ENCODE measurements around the gene METTL26.

The METTL26 gene

GRCh38 chr16:629185-629832 lies 6.8 kb downstream of the METTL26 start:
- no peaks in the 10 kb centered on the region for H3K9me3 Mint-ChIP-seq (ENCODE audit: low read depth)
- peaks cover under 1% of the 10 kb centered on the region for H3K4me1 Mint-ChIP-seq (ENCODE audit: low read depth)
- no peak overlapping the region for H3K27ac Mint-ChIP-seq
- no peak overlapping the region for H3K4me3 Mint-ChIP-seq
- H3K36me3 Mint-ChIP-seq: no peaks in the 10 kb centered on the region
- no peaks in the 10 kb centered on the region for H3K27me3 Mint-ChIP-seq

- Mint-ChIP-seq H3K27ac (no peak overlapping the region), H3K4me3 (no peak overlapping the region), H3K9me3 (ENCODE audit: low read depth) (no peaks in the 10 kb centered on the region), H3K27me3 (no peaks in the 10 kb centered on the region), H3K4me1 (ENCODE audit: low read depth) (no peaks in the 10 kb centered on the region), H3K36me3 (no peaks in the 10 kb centered on the region)
Measured at GRCh38 chr16:628321-629061, 7.6 kb downstream of the METTL26 start.

- H3K36me3 Mint-ChIP-seq: no peaks in the 10 kb centered on the region
- H3K27ac Mint-ChIP-seq: no peak overlapping the region
- no peaks in the 10 kb centered on the region for H3K9me3 Mint-ChIP-seq (ENCODE audit: low read depth)
- no peaks in the 10 kb centered on the region for H3K4me1 Mint-ChIP-seq (ENCODE audit: low read depth)
- no peaks in the 10 kb centered on the region for H3K27me3 Mint-ChIP-seq
- H3K4me3 Mint-ChIP-seq: no peak overlapping the region
Measured at GRCh38 chr16:627454-628239, 8.5 kb downstream of the METTL26 start.

- no peaks in the 10 kb centered on the region for H3K9me3 Mint-ChIP-seq (ENCODE audit: low read depth)
- no peaks in the 10 kb centered on the region for H3K4me1 Mint-ChIP-seq (ENCODE audit: low read depth)
- no peaks in the 10 kb centered on the region for H3K36me3 Mint-ChIP-seq
- H3K27me3 Mint-ChIP-seq: no peaks in the 10 kb centered on the region
- H3K27ac Mint-ChIP-seq: no peak overlapping the region
- H3K4me3 Mint-ChIP-seq: no peak overlapping the region
Measured at GRCh38 chr16:626787-627453, 9.2 kb downstream of the METTL26 start.

- Mint-ChIP-seq H3K4me1 (ENCODE audit: low read depth) (no peaks in the 10 kb centered on the region), H3K4me3 (no peak overlapping the region), H3K36me3 (no peaks in the 10 kb centered on the region), H3K27me3 (no peaks in the 10 kb centered on the region), H3K9me3 (ENCODE audit: low read depth) (no peaks in the 10 kb centered on the region), H3K27ac (no peak overlapping the region)
Measured at GRCh38 chr16:625977-626765, 9.9 kb downstream of the METTL26 start.

GRCh38 chr16:625117-625976 lies 10.8 kb downstream of the METTL26 start:
- no peak overlapping the region for H3K27ac Mint-ChIP-seq
- H3K4me3 Mint-ChIP-seq: no peak overlapping the region
- H3K4me1 Mint-ChIP-seq (ENCODE audit: low read depth): no peaks in the 10 kb centered on the region

GRCh38 chr16:624526-625070 lies 11.5 kb downstream of the METTL26 start:
- Mint-ChIP-seq H3K36me3 (no peaks in the 10 kb centered on the region), H3K9me3 (ENCODE audit: low read depth) (no peaks in the 10 kb centered on the region), H3K27me3 (no peaks in the 10 kb centered on the region), H3K4me1 (ENCODE audit: low read depth) (no peaks in the 10 kb centered on the region), H3K4me3 (no peak overlapping the region), H3K27ac (no peak overlapping the region)

More at GRCh38 chr16:625117-625976, 10.8 kb downstream of the METTL26 start:
- no peaks in the 10 kb centered on the region for H3K36me3 Mint-ChIP-seq
- no peaks in the 10 kb centered on the region for H3K27me3 Mint-ChIP-seq
- no peaks in the 10 kb centered on the region for H3K9me3 Mint-ChIP-seq (ENCODE audit: low read depth)

- H3K36me3 Mint-ChIP-seq: no peaks in the 10 kb centered on the region
- H3K27me3 Mint-ChIP-seq: no peaks in the 10 kb centered on the region
- no peaks in the 10 kb centered on the region for H3K9me3 Mint-ChIP-seq (ENCODE audit: low read depth)
- no peaks in the 10 kb centered on the region for H3K4me1 Mint-ChIP-seq (ENCODE audit: low read depth)
- H3K27ac Mint-ChIP-seq: no peak overlapping the region
- H3K4me3 Mint-ChIP-seq: no peak overlapping the region
Measured at GRCh38 chr16:622920-623280, 13.2 kb downstream of the METTL26 start.

- H3K27me3 Mint-ChIP-seq: no peaks in the 10 kb centered on the region
- H3K4me3 Mint-ChIP-seq: no peak overlapping the region
- H3K9me3 Mint-ChIP-seq (ENCODE audit: low read depth): no peaks in the 10 kb centered on the region
- no peaks in the 10 kb centered on the region for H3K4me1 Mint-ChIP-seq (ENCODE audit: low read depth)
- no peaks in the 10 kb centered on the region for H3K36me3 Mint-ChIP-seq
- no peak overlapping the region for H3K27ac Mint-ChIP-seq
Measured at GRCh38 chr16:621526-622105, 14.5 kb downstream of the METTL26 start.

GRCh38 chr16:620700-621525 lies 15.2 kb downstream of the METTL26 start:
- Mint-ChIP-seq H3K4me3 (no peak overlapping the region), H3K9me3 (ENCODE audit: low read depth) (no peaks in the 10 kb centered on the region), H3K27ac (no peak overlapping the region), H3K27me3 (no peaks in the 10 kb centered on the region), H3K4me1 (ENCODE audit: low read depth) (no peaks in the 10 kb centered on the region), H3K36me3 (no peaks in the 10 kb centered on the region)

- Mint-ChIP-seq H3K4me3 (no peak overlapping the region), H3K9me3 (ENCODE audit: low read depth) (no peaks in the 10 kb centered on the region)
Measured at GRCh38 chr16:619476-620100, 16.5 kb downstream of the METTL26 start.

GRCh38 chr16:617855-618254 lies 18.2 kb downstream of the METTL26 start:
- Mint-ChIP-seq H3K27me3 (no peaks in the 10 kb centered on the region), H3K36me3 (no peaks in the 10 kb centered on the region), H3K9me3 (ENCODE audit: low read depth) (no peaks in the 10 kb centered on the region), H3K4me1 (ENCODE audit: low read depth) (no peaks in the 10 kb centered on the region), H3K4me3 (no peak overlapping the region), H3K27ac (no peak overlapping the region)

More at GRCh38 chr16:619476-620100, 16.5 kb downstream of the METTL26 start:
- Mint-ChIP-seq H3K36me3 (no peaks in the 10 kb centered on the region), H3K4me1 (ENCODE audit: low read depth) (no peaks in the 10 kb centered on the region), H3K27ac (no peak overlapping the region), H3K27me3 (no peaks in the 10 kb centered on the region)

Measured in activated naive CD8-positive, alpha-beta T cell (primary cell).